K562 (cell line): Measurements from ENCODE around the gene TUBB6. TPM values are rescaled to one million over a fixed set of nuclear protein-coding genes. Genes with fewer than 3 reads are reported as not detected.

Experiments
- EP400 ChIP-seq: fragments of 450-650 bp; IDR thresholded peaks from 2 replicates; pipeline ENCODE4 v1.6.1; 2017; ENCODE audit warnings: antibody characterized with exemption, mild to moderate bottlenecking, moderate library complexity
- HMBOX1 ChIP-seq: sonication (generic); IDR thresholded peaks from 2 replicates; pipeline ENCODE4 v1.6.1; 2016
- HNRNPK ChIP-seq: fragments of 200-400 bp; formaldehyde crosslinking; IDR thresholded peaks from one replicate; pipeline ENCODE4 v1.6.1; 2018; ENCODE audit warnings: mild to moderate bottlenecking, low read depth, low read length; ENCODE audit not compliant: poor library complexity, severe bottlenecking
- HSF4 ChIP-seq: fragments of 250-450 bp; sonication (Bioruptor Pico); IDR thresholded peaks from 2 replicates; pipeline ENCODE4 v2.1.2; 2022; ENCODE audit warnings: mild to moderate bottlenecking, moderate library complexity, borderline replicate concordance
- KLF6 ChIP-seq: fragments of 250-450 bp; sonication (Bioruptor Pico); IDR thresholded peaks from 2 replicates; pipeline ENCODE4 v1.4.0; 2020; ENCODE audit warnings: mild to moderate bottlenecking, moderate library complexity, borderline replicate concordance
- MITF ChIP-seq: IDR thresholded peaks from 2 replicates; pipeline ENCODE4 v1.6.1; 2014; ENCODE audit warnings: antibody characterized with exemption
- NFE2 ChIP-seq: IDR thresholded peaks from 2 replicates; pipeline ENCODE4 v1.6.1; 2014; ENCODE audit warnings: antibody characterized with exemption, low read depth
- POLR2AphosphoS5 ChIP-seq: IDR thresholded peaks from 2 replicates; pipeline ENCODE4 v1.6.1; 2011; ENCODE audit warnings: mild to moderate bottlenecking, low read depth, low read length, moderate library complexity; ENCODE audit not compliant: control insufficient read depth, insufficient read depth
- TCF15 ChIP-seq: fragments of 250-450 bp; sonication (Bioruptor Pico); IDR thresholded peaks from 2 replicates; pipeline ENCODE4 v1.8.0; 2022; ENCODE audit warnings: moderate library complexity, mild to moderate bottlenecking, inconsistent platforms
- ZBTB11 ChIP-seq, 3 experiments: fragments of 200-800 bp in 1 of 3; fragments of 250-450 bp in 1 of 3; fragments of 450-650 bp in 1 of 3; sonication (Bioruptor Pico) in 1 of 3; sonication (Bioruptor generic) in 1 of 3; formaldehyde crosslinking in 1 of 3; IDR thresholded peaks; 2 replicates each; pipeline versions ENCODE4 v1.6.1 to v1.8.0; 2016 to 2022; ENCODE audit warnings: mild to moderate bottlenecking in 2 of 3, missing genetic modification characterization in 2 of 3, missing compliant biosample characterization in 1 of 3, moderate library complexity in 1 of 3
- ZBTB9 ChIP-seq: fragments of 450-650 bp; formaldehyde crosslinking; IDR thresholded peaks from 2 replicates; pipeline ENCODE4 v1.4.0; 2020; ENCODE audit warnings: mild to moderate bottlenecking, moderate library complexity
- ZKSCAN1 ChIP-seq: fragments of 150-350 bp; IDR thresholded peaks from 2 replicates; pipeline ENCODE4 v1.6.1; 2016; ENCODE audit warnings: low read depth, low read length
- ZNF41 ChIP-seq: fragments of 250-450 bp; sonication (Bioruptor Pico); conservative IDR thresholded peaks from 2 replicates; pipeline ENCODE4 v1.4.0; 2020; ENCODE audit warnings: mild to moderate bottlenecking
- polyA plus RNA-seq, 8 experiments: library from polyadenylated mRNA; depleted of rRNA in 4 of 8; stranded (reverse) in 5 of 8; unstranded in 3 of 8; fragments of >200 nt; fragmentation: Nextera tagmentation in 2 of 8; fragmentation: Illumina TruSeq in 1 of 8; extraction: Ambion mirVana in 2 of 8; extraction: Trizol in 1 of 8; gene quantifications; 2 replicates each; pipeline versions ENCODE4 v1.2.1 to v1.2.3, GENCODE V29; 2011 to 2014; ENCODE audit warnings: inconsistent platforms in 1 of 8, missing spikeins in 1 of 8
- total RNA-seq, 7 experiments: library from RNA; depleted of rRNA in 6 of 7; stranded (reverse); fragments of >200 nt in 6 of 7; fragmentation: Illumina TruSeq in 2 of 7; extraction: Trizol in 2 of 7; gene quantifications; 2 replicates each; pipeline versions ENCODE4 v1.2.1 to v1.2.3, GENCODE V29; 2011 to 2021; ENCODE audit warnings: low replicate concordance in 1 of 7
- TF ChIP-seq, protein P1 (sequence below): fragments of 150-350 bp; IDR thresholded peaks from 2 replicates; pipeline ENCODE4 v1.6.1; 2014; ENCODE audit warnings: low read depth, mild to moderate bottlenecking, low read length, borderline replicate concordance
- TF ChIP-seq, protein P2 (sequence below): fragments of 250-450 bp; sonication (Bioruptor Pico); IDR thresholded peaks from 2 replicates; pipeline ENCODE4 v1.5.0; 2021

The TUBB6 gene
- total and polyA plus RNA-seq, 9 of the 15 experiments (the other 6 are each of a cell fraction or from before 2014, with no cell fraction given), result 43.9 to 404 (median 81.1) TPM

DNA sequence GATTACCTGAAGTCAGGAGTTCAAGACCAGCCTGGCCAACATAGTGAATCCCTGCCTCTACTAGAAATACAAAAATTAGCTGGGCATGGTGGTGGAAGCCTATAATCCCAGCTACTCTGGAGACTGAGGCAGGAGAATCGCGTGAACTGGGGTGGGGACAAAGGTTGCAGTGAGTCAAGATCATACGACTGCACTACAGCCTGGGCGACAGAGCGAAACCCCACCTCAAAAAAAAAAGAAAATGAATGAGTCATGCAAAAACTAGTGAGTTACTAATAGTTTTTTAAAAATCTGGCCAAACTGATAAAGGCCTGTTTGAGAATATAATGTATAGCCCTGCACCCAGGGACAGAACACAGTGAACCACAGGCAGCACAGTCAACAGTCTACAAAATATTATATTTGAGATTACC is 51.5 kb downstream of the TUBB6 start (continued):
- no peak for TF ChIP-seq ZBTB9 (CRISPR knock-in tag)
- no peak for TF ChIP-seq ZNF41 (CRISPR knock-in tag)
- TF ChIP-seq POLR2AphosphoS5, result no peak
- peak; percentile 53; the same call in 1 of the 2 replicates for TF ChIP-seq HSF4
- peak; percentile 74; the same call in 1 of the 2 replicates for TF ChIP-seq TCF15 (CRISPR knock-in tag)
- no peak for TF ChIP-seq KLF6 (CRISPR knock-in tag)
- TF ChIP-seq, protein P1, sequence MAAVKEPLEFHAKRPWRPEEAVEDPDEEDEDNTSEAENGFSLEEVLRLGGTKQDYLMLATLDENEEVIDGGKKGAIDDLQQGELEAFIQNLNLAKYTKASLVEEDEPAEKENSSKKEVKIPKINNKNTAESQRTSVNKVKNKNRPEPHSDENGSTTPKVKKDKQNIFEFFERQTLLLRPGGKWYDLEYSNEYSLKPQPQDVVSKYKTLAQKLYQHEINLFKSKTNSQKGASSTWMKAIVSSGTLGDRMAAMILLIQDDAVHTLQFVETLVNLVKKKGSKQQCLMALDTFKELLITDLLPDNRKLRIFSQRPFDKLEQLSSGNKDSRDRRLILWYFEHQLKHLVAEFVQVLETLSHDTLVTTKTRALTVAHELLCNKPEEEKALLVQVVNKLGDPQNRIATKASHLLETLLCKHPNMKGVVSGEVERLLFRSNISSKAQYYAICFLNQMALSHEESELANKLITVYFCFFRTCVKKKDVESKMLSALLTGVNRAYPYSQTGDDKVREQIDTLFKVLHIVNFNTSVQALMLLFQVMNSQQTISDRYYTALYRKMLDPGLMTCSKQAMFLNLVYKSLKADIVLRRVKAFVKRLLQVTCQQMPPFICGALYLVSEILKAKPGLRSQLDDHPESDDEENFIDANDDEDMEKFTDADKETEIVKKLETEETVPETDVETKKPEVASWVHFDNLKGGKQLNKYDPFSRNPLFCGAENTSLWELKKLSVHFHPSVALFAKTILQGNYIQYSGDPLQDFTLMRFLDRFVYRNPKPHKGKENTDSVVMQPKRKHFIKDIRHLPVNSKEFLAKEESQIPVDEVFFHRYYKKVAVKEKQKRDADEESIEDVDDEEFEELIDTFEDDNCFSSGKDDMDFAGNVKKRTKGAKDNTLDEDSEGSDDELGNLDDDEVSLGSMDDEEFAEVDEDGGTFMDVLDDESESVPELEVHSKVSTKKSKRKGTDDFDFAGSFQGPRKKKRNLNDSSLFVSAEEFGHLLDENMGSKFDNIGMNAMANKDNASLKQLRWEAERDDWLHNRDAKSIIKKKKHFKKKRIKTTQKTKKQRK, result no peak
- TF ChIP-seq ZKSCAN1, result no peak
- TF ChIP-seq NFE2, result peak; percentile 49
- no peak for TF ChIP-seq HNRNPK
- TF ChIP-seq EP400, result peak; percentile 53; the same call in 1 of the 2 replicates
- TF ChIP-seq MITF, result 0 out of 2 replicates have a peak, but pooled peaks have one; percentile 55
- TF ChIP-seq HMBOX1, result no peak
- TF ChIP-seq ZBTB11 (CRISPR knock-in tag; IDR thresholded peaks at IDR 0.05), result 0 out of 6 replicates have a peak, but pooled peaks of 1 of the 3 experiments have one; percentile 18
- TF ChIP-seq, protein P2, sequence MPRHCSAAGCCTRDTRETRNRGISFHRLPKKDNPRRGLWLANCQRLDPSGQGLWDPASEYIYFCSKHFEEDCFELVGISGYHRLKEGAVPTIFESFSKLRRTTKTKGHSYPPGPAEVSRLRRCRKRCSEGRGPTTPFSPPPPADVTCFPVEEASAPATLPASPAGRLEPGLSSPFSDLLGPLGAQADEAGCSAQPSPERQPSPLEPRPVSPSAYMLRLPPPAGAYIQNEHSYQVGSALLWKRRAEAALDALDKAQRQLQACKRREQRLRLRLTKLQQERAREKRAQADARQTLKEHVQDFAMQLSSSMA (CRISPR knock-in tag), result no peak
